CD4-positive, alpha-beta T cell treated with Interleukin-17A for 4 hours (primary cell): ENCODE results near the gene NTN1.
"Not testable (repeated sequence)": the region's sequence is repeated elsewhere in the genome, so short reads cannot be mapped to it uniquely, and the experiment has no call there.

Experiments used
- DNase-seq: peaks from one replicate; pipeline ENCODE4 v3.0.0-alpha.2; 2020; ENCODE audit warnings: mixed read lengths

The NTN1 gene

GRCh38 chr17:9021158-9021991, at the start of gene NTN1:
Gene NTN1 (plus strand): TSS chr17:9021510. CDS start chr17:9022374, 864 bp downstream.
- DNase-seq, result peak; percentile 62

DNA sequence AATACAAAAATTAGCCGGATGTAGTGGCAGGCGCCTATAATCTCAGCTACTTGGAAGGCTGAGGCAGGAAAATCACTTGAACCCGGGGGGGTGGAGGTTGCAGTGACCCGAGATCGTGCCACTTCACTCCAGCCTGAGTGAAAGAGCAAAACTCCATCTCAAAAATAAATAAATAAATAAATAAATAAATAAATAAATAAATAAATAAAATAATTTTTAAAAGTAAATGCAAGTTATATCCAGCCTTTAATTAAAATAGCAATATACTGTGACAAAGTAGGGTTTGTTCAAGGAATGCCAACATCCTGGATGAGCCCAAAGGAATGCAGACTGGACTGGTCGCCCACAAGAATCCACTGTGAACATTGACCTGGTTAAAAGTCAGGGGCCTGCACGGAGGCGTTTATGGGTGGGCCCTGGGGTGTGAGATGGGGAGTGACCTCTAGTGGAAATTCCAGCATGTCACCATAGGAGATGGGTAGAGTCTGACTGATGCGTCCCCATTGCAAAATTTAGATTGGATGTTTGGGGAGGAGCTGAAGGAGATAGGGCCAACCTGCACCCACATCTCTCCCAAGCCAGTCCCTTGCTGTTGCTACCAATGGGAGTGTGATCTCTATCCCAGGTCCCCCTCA, 46.1 kb upstream of the NTN1 start:
- DNase-seq, result no peak

GRCh38 chr17:8976638-8977037, 44.7 kb upstream of the NTN1 start:
- no peak for DNase-seq

DNA sequence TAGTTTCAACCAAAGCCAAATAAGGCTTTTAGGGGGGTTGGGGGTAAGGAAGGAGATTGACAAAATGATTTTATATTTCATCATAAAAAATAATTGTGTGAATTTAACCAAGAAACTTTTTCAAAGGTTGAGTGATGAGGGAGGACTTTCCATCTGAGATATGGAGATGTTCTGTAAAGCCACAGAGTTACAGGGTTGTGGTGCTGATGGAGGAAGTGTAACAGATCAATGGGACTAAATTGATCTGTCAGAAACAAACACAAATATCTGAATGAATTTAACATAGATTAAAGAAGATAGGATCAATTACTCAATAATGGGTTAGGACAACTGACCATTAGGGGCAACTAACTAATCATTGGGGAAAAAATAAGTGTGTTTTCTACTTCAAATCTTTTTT, 41.6 kb upstream of the NTN1 start:
- DNase-seq, result no peak

GRCh38 chr17:8981443-8981842, 39.9 kb upstream of the NTN1 start:
- DNase-seq, result no peak

- DNase-seq, result not testable (repeated sequence)
These were observed 37.1 kb upstream of the NTN1 start for GRCh38 chr17:8984225-8984624.

GRCh38 chr17:8985054-8985701, 36.1 kb upstream of the NTN1 start:
- DNase-seq, result no peak

DNA sequence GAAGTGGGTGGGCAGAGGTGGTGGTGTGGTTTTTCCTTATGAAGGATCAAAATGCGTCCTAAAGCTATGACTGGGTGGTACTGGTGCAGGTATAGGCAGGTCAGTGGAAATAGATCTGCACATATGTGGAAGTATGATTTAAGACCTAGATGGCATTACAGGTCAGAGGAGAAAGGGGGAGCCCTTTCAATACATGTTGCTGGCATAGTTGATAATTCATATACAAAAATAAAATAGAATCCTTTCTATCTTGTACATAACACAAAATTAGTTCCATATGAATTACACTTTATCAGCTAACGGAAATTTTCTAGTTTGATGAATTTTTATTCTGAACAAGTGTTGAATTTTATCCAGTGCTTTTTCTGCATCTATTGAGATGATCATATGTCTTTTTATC, 35.0 kb upstream of the NTN1 start:
- DNase-seq, result no peak

DNA sequence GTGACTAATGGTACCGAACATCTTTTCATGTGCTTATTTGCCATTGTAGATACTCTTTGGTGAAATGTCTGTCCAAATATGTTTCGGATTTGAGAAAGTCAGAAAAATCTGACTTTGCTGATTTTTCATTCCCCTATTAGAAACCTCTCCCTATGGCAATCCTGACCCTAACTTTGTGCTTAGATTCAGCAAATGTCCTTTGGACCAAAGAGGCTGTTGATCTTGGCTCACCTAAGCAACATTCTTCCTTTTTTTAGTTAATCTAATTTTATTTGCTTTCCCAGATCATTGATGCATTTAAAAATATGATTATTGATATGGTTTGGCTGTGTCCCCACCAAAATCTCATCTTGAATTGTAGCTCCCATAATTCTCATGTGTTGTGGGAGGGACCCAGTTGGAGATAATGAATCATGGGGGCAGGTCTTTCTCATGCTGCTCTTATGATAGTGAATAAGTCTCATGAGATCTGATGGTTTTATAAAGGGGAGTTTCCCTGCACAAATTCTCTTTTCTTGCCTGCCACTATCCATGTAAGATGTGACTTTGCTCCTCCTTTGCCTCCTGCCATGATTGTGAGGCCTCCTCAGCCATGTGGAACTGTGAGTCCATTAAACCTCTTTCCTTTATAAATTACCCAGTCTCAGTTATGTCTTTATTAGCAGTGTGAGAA, 32.9 kb upstream of the NTN1 start:
- DNase-seq, result not testable (repeated sequence)

GRCh38 chr17:8991514-8992285, 29.6 kb upstream of the NTN1 start:
- peak; percentile 79 for DNase-seq

DNA sequence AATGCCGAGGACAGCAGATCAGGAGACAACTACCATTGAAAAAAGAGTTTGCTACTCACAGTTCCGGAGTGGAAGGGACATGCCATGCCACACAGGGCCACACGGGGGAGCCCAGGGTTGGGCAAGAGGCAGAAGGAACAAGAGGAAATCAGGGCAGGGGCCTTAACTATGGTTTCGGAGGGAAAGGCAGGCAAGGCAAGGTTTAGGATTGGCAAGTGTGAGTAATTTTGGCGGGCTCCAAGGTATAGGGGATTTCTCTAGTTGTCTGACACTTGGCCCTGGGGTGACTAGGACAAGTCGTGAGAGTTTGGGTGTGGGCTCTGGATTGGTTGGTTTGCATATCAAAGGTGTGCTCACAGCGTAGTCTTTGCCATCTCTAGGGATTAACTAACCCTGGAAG, 27.0 kb upstream of the NTN1 start:
- DNase-seq, result peak; percentile 46

DNA sequence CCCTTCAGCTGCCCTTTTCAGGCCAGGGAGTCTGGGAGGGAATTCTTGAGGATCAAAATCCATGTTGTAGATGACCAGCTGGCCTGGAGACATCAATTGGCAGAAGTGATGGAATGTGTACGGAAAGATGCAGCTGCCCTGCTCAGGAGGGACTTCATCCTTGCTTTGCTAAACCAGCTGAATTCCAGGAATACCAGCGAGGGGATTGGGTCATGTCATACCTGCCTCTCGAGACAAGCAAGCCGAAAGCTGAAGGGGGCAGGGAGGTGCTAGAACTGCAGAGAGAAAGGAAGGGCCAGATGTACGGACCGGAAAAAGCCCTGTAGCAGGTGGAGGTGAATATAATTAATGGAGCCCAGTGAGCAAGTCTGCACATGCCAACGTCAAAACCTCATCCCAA, 25.6 kb upstream of the NTN1 start:
- DNase-seq, result no peak

- DNase-seq, result peak; percentile 88
These were observed 23.2 kb upstream of the NTN1 start for GRCh38 chr17:8997994-8998628.

DNA sequence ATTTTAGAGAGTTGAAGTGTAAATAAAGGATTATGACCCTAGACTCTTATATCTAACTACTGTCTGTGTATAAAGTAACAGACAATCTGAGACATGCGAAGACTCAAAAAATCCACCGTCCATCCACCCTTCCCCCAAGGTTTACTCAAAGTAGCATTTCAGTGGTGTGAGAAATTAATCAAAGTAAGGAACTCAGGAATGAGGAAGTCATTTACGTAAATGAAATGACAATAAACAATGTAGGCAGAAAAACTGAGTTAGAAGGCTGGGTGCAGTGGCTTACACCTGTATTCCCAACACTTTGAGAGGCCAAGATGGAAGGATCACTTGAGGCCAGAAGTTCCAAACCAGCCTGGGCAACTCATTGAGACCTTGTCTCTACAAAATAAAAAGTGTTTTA, 19.8 kb upstream of the NTN1 start:
- DNase-seq, result no peak

DNA sequence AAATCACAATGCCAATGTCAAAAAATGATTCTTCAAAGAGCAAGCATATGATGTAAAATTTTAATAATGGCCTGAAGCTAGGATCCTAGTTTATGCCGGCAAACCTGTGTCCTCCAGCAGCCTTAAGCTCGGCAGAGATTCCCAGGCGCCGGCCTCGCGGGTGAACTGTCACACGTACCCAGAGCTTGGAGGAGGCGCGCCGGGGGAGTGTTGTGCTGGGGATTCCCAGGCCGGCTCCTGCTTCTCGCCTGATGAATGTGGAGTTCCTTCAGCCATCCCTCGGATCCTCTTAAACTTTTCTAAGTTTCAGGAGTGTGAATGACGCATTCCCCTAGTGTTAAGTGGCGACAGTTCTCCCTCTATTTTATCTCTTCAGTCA, 19.1 kb upstream of the NTN1 start:
- no peak for DNase-seq

DNA sequence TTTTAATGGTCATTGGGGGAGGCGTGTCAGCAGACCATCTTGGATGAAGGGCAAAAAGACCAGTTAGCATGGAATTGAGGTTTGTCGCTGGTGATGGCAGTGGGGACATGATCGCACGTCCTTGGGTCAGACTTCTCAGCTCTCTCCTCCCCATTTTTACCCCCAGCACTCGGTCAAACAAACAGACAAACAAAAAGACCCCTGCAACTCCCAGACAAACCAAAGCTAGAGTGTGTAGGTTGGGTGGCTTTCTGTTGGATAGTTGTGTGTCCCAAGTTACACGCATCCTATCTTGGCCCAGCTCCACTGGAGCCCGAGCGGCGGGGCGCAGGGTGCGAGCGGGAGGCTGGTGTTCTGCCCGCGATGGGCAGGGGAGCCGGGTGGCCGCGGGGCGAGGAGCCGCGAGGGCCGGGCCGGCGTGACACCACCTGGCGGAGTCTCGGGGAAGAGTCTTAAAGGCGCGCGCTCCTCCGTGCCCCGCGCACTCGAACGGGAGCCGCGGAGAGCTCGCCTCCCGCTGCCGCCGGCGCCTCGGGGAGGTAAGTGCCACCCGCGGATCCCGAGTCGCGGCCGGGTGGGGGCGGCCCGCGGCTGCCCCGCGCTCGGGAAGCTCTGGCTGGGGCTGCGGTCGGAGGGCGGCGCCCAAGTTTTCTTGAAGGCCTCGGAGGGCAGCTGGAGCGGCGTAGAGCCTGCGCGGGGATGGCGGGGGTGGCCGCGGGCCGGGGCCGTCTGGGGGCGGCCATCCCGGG, 18.5 kb upstream of the NTN1 start:
- DNase-seq, result peak; percentile 40

GRCh38 chr17:9003355-9004131, 17.8 kb upstream of the NTN1 start:
- DNase-seq, result no peak

- no peak for DNase-seq
These were observed 17.0 kb upstream of the NTN1 start for GRCh38 chr17:9004132-9004960.

GRCh38 chr17:9004961-9005285, 16.4 kb upstream of the NTN1 start:
- no peak for DNase-seq
